Jurkat, Clone E6-1 (cell line): Measurements from ENCODE around the gene ATF7.
"Not testable (repeated sequence)": the region's sequence is repeated elsewhere in the genome, so short reads cannot be mapped to it uniquely, and the experiment has no call there.

ENCODE experiments used
- DNase-seq: peaks from one replicate; pipeline ENCODE4 v3.0.0-alpha.2; 2011; ENCODE audit warnings: low read depth, low spot score
- H3K4me3 ChIP-seq: 2 replicates; pipeline ENCODE4 v1.5.1; 2011; ENCODE audit warnings: mild to moderate bottlenecking, low read length, control low read depth, moderate library complexity

Gene ATF7

DNA sequence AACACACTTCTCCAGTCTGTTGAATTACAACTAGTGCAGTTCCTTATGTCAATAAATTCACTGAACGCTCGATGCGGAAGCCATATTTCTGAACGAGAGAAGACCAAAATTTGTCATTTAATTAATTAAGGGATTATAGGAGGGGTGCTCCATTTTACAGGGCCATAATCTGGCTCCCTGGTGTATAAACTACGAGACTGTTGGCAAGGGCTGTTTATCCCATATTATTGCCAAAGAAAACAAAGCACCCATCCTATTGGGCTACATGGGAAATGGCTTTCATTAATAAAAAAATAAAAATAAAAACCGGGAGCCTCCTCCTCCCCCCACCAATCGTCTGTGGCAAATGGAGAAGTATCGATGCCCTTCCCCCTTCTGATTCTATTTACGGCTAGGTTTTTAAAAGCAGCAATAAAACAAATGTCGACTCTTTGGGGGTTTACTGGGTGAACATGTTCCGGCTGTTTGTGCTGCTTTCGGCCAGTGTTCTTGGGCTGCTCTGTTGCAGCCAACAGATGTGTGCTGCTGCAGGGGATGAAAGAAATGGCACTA lies 24.8 kb downstream of the ATF7 start:
- H3K4me3 ChIP-seq = no peak overlapping the region
- DNase-seq = no peak

DNA sequence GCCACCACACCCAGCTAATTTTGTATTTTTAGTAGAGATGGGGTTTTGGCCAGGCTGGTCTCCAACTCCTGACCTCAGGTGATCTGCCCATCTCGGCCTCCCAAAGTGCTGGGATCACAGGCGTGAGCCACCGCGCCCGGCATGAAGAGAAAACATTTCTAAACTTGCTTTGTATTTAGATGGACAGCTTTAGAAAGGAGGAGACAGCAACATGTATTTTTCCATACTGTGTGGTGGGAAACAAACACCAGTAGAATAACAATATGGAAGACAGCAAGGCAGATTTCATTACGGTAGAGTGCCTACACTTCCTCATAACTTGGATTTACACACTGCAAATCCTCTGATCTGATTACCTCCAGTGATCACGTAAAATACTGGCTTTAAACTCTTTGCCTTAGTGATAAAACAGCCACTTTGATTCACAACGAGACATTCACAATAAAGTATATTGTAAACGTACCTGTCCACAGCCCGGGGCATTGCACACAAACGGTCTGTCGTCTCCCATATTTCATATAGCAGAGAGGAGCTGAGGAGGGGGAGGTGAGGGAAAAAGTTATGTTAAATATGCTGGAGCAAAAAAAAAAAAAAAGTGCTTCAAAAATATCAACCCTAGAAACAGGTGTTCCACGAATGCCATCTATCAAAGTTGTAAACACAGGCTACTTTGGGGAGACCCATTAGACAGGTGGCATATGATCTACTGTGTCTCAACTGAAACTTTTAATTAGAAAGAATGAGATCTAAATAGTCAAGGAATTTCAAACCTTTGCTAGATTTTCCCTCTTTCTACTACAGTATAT lies 25.5 kb downstream of the ATF7 start:
- DNase-seq = no peak
- H3K4me3 ChIP-seq = no peak overlapping the region

- H3K4me3 ChIP-seq = no peak overlapping the region
- DNase-seq = no peak
Measured at GRCh38 chr12:53599579-53599978, 26.6 kb downstream of the ATF7 start.

DNA sequence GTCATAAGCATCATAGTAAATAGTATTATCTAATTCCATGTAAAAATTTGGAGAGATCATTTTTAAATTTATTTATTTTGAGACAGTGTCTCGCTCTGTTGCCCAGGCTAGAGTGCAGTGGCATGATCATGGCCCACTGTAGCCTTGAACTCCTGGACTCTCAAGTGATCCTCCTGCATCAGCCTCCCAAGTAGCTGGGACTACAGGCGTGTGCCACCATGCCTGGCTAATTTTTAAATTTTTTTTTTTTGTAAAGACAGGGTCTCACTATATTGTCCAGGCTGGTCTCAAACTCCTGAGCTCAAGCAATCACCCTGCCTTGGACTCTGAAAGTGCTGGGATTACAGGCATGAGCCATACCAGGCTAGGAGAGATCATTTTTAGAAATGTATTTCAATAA lies 27.2 kb downstream of the ATF7 start:
- not testable (repeated sequence) for DNase-seq, H3K4me3 ChIP-seq

GRCh38 chr12:53596920-53597363 lies 29.2 kb downstream of the ATF7 start:
- H3K4me3 ChIP-seq = no peak overlapping the region
- no peak for DNase-seq

DNA sequence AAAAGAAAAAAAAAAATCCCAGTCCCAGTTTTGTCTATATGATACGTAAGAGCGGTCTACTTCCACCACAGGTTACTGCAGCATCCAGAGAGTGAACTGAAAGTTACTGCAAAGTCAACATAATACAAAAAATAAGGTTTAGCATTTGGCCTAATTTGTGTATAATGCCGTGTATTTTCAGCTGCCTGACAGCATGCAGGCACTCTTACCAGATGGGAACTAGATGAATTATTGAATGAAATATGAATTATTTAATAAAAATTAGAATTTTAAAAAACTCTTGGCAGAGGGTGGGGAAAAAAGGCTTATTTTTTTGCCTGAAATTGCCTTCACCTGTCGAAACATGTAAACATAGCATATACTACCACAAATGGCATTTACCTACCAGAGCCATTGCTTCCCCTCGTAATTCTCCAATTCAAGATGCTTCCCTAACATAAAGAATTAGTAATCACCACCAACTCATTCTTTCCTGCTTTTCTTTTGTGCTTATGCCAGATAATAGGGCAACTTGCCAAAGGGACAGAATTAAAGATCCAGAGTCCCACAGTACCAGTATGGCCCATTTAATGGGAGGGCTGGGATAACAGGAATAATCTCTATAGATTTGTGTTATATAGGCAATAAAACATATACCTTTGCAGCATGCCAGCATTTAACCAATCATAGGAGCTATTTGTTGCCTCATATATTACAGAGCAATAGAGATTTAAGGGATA lies 31.1 kb downstream of the ATF7 start:
- H3K4me3 ChIP-seq = no peak overlapping the region
- DNase-seq = no peak

GRCh38 chr12:53593707-53594106 lies 32.5 kb downstream of the ATF7 start:
- no peak for DNase-seq
- no peak overlapping the region for H3K4me3 ChIP-seq

DNA sequence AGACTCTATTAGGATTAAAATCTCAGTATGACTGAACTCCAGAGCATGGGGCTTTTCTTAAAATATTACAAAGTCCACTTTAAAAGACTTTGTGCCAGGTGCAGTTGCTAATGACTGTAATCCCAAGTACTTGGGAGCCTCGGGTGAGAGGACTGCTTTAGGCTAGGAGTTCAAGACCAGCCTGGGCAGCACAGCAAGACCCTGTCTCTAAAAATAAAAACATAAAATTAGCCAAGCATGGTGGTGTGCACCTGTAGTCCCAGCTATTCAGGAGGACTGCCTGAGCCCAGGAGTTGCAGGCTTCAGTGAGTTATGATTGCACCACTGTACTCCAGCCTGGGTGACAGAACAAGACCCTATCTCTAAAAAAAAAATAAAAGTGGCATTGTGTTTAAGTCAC lies 33.2 kb downstream of the ATF7 start:
- H3K4me3 ChIP-seq = no peak overlapping the region
- no peak for DNase-seq

DNA sequence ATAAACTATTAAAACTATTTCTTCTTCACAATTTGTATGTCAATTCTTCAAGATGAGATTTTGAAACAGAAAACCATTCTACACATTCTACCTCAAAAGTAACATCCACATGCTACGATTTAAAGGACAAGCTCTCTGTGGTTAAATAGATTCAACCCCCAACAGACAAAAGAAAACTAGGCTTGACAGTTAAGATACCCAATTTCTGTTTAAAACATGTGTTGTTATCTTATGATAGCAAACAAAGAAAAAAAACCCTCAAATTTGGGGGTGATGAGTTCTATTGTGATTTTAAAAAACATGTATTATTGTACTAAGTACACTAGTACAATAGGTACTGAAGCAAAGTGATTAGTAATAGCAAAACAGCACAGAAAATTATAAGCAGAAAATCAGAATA lies 33.8 kb downstream of the ATF7 start:
- no peak overlapping the region for H3K4me3 ChIP-seq
- DNase-seq = no peak

DNA sequence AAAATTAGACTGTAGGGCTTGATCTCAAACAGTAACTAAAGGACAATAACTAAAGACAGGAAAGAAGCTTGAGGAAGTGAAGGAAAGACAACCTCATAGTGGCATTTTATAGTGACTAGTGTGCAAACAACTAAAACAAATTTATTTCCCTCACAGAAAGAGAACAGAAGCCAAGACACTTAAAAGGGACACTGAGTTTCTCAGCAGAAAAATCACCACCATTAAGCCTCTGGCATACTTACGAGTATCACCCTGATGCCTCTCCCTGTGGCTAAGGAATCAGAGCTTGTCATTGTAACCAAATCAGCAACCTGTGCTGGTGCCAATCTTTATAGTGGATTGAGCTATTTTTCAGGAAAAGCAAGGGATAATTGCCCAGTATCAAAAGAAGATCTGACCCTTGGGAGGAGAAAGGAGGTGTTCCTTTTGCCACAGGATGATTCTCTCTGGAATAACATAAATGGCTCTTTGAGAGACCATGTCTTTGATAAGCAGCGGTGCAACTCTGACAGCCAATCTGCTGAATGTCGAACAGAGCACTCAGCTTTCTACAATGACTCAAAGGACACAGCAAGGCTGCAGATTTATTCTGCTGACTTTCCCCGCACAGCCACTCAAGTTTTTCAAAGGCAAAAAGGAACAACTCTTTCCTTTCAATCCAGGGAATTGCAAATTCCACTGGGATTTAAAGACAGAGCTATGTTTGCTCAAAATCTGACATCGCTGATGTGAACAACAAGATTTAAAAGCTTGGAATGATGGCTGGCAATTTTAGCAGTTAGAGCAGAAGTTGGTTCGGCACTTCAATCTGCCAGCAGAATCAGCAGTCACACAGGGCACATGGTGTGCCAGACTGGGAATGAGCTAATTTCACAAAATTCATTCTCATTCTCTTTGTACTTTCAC lies 34.6 kb downstream of the ATF7 start:
- H3K4me3 ChIP-seq = no peak overlapping the region
- DNase-seq = no peak

GRCh38 chr12:53590652-53591051 lies 35.5 kb downstream of the ATF7 start:
- no peak for DNase-seq
- H3K4me3 ChIP-seq = no peak overlapping the region

- H3K4me3 ChIP-seq = no peak overlapping the region
- DNase-seq = no peak
Measured at GRCh38 chr12:53589915-53590314, 36.3 kb downstream of the ATF7 start.

- H3K4me3 ChIP-seq = no peak overlapping the region
- DNase-seq = no peak
Measured at GRCh38 chr12:53589423-53589822, 36.8 kb downstream of the ATF7 start.

DNA sequence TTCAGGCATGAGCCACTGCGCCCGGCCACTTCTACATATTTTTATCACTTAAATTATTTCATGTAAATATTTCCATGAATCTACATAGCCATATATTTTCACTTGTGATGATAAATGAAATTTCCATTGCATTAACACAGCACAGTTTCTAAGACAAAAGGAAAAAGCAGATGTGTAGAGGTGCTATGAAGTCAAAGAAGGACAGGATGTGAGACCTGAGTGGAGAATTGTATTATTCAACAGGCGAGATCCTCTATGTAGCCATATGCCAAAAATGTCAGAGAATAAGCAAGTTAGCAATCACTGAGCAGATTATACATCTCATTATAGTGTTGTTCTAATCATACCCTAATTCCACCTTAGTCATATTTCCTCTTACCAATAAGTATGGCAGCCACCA lies 38.1 kb downstream of the ATF7 start:
- H3K4me3 ChIP-seq = no peak overlapping the region
- no peak for DNase-seq

GRCh38 chr12:53586745-53587144 lies 39.4 kb downstream of the ATF7 start:
- no peak for DNase-seq
- no peak overlapping the region for H3K4me3 ChIP-seq

GRCh38 chr12:53585448-53586125 lies 40.6 kb downstream of the ATF7 start:
- no peak for DNase-seq
- H3K4me3 ChIP-seq = no peak overlapping the region

DNA sequence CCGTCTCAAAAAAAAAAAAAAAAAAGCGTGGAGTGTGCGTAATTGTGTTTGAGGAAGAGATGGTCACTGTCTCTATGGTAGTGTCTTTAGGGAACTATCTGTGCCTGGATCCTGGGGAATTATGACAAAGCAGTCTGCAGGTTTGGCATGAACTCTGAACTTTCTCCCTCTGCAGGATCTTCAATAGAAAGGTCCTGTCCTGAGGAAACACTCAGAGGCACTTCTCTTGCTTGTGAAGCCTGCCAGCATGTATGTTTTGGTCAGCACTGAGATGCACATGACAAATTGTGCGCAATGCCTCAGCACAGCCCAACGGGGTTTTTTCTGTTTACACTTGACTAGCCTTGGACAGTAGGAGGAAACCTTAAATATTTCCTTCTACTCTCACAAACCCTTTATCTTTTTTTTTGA lies 46.6 kb downstream of the ATF7 start:
- H3K4me3 ChIP-seq = no peak overlapping the region
- no peak for DNase-seq

- H3K4me3 ChIP-seq = no peak overlapping the region
- no peak for DNase-seq
Measured at GRCh38 chr12:53578783-53579182, 47.4 kb downstream of the ATF7 start.

DNA sequence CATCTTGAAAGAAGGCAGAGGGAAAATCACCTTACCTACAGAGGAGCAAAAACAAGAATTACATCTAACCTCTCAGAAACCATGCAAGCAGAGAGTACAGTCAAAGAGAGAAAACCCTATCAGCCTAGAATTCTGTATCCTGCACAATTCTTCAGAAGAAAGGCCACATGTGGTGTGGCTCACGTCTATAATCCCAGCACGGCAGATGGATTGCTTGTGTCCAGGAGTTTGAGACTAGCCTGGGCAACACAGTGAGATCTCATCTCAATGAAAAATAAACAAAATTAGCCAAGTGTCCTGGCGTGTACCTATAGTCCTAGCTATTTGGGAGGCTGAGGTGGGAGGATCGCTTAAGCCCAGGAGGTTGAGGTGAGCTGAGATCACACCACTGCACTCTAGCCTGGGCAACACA lies 48.2 kb downstream of the ATF7 start:
- no peak overlapping the region for H3K4me3 ChIP-seq
- no peak for DNase-seq
